Cortex of kidney (tissue), 1 donor: ENCODE results near the gene CCRL2.
"Not testable (repeated sequence)": the region's sequence is repeated elsewhere in the genome, so short reads cannot be mapped to it uniquely, and the experiment has no call there.

ENCODE experiments used
- DNase-seq: peaks from one replicate; lab custom pipeline; 2025; lab: John Stamatoyannopoulos, UW

CCRL2 gene

GRCh38 chr3:46380471-46381221 is 26.4 kb upstream of the CCRL2 start:
- DNase-seq = no peak

- DNase-seq = no peak
Measured at GRCh38 chr3:46381625-46382024, 25.4 kb upstream of the CCRL2 start.

GRCh38 chr3:46383211-46383950 is 23.7 kb upstream of the CCRL2 start:
- no peak for DNase-seq

GRCh38 chr3:46383951-46384330 is 23.1 kb upstream of the CCRL2 start:
- DNase-seq = no peak

- DNase-seq = no peak
Measured at GRCh38 chr3:46386205-46386604, 20.9 kb upstream of the CCRL2 start.

- not testable (repeated sequence) for DNase-seq
Measured at GRCh38 chr3:46388847-46389246, 18.2 kb upstream of the CCRL2 start.

- no peak for DNase-seq
Measured at GRCh38 chr3:46389306-46389705, 17.8 kb upstream of the CCRL2 start.

- DNase-seq = not testable (repeated sequence)
Measured at GRCh38 chr3:46391526-46391925, 15.5 kb upstream of the CCRL2 start.

GRCh38 chr3:46393011-46393410 is 14.0 kb upstream of the CCRL2 start:
- no peak for DNase-seq

GRCh38 chr3:46393554-46394434 is 13.3 kb upstream of the CCRL2 start:
- DNase-seq = no peak

GRCh38 chr3:46395210-46395661 is 11.8 kb upstream of the CCRL2 start:
- DNase-seq = no peak

GRCh38 chr3:46395766-46396530 is 11.1 kb upstream of the CCRL2 start:
- no peak for DNase-seq

GRCh38 chr3:46397111-46397510 is 9.9 kb upstream of the CCRL2 start:
- no peak for DNase-seq

GRCh38 chr3:46398186-46398955 is 8.7 kb upstream of the CCRL2 start:
- DNase-seq = no peak

GRCh38 chr3:46399098-46399497 is 8.0 kb upstream of the CCRL2 start:
- no peak for DNase-seq

GRCh38 chr3:46399557-46399956 is 7.5 kb upstream of the CCRL2 start:
- no peak for DNase-seq

GRCh38 chr3:46400000-46400734 is 6.9 kb upstream of the CCRL2 start:
- DNase-seq = no peak

GRCh38 chr3:46400846-46401245 is 6.2 kb upstream of the CCRL2 start:
- no peak for DNase-seq

- DNase-seq = no peak
Measured at GRCh38 chr3:46401579-46401978, 5.5 kb upstream of the CCRL2 start.

GRCh38 chr3:46402902-46403301 is 4.2 kb upstream of the CCRL2 start:
- not testable (repeated sequence) for DNase-seq
